IMR-90 (cell line): ENCODE results near the gene ENPP3. TPM values are rescaled to one million over a fixed set of nuclear protein-coding genes. Genes with fewer than 3 reads are reported as not detected.

Source experiments
- ATAC-seq: fragments of 200-7000 bp; cut with Tn5 transposase; 2 replicates; pipeline ENCODE4 v1.9.1; 2020; ENCODE audit warnings: low read depth, mild to moderate bottlenecking, moderate library complexity
- BruUV-seq: library from RNA; stranded (reverse); fragments of 400-500 nt; replicated peaks from 2 replicates; lab custom pipeline; 2021; lab: Mats Ljungman, UMichigan
- CTCF ChIA-PET: fragments of 300-600 bp; formaldehyde crosslinking; extraction: SDS; loops from one replicate; lab custom pipeline; 2021; ENCODE audit warnings: antibody characterized with exemption; lab: Yijun Ruan, JAX
- POLR2A ChIA-PET: fragments of 300-600 bp; sonication (Branson Sonifier 250); formaldehyde crosslinking; loops from one replicate; lab custom pipeline; 2022; ENCODE audit warnings: antibody characterized with exemption; ENCODE audit not compliant: unreplicated experiment; lab: Charles Lee
- DNase-seq: peaks from one replicate; pipeline ENCODE4 v3.0.0; 2013
- H2AFZ ChIP-seq: replicated peaks from 2 replicates; pipeline ENCODE3; 2013; ENCODE audit warnings: low read length, mild to moderate bottlenecking; ENCODE audit not compliant: poor library complexity
- H2AK5ac ChIP-seq: 2 replicates; pipeline ENCODE4 v1.6.1; 2013; ENCODE audit warnings: low read depth, low read length, inconsistent platforms
- H2AK9ac ChIP-seq: replicated peaks from 2 replicates; pipeline ENCODE3; 2013; ENCODE audit warnings: mild to moderate bottlenecking, low read depth, low read length, moderate library complexity; ENCODE audit not compliant: poor library complexity
- H2BK120ac ChIP-seq: 2 replicates; pipeline ENCODE4 v1.6.1; 2013; ENCODE audit warnings: low read depth, low read length, inconsistent platforms
- H2BK15ac ChIP-seq: 3 replicates; pipeline ENCODE4 v1.6.1; 2013; ENCODE audit warnings: low read depth, low read length, inconsistent platforms
- H2BK20ac ChIP-seq: 2 replicates; pipeline ENCODE4 v1.6.1; 2013; ENCODE audit warnings: low read depth, mild to moderate bottlenecking, inconsistent platforms, low read length, moderate library complexity
- H2BK5ac ChIP-seq: 2 replicates; pipeline ENCODE4 v1.6.1; 2013; ENCODE audit warnings: mild to moderate bottlenecking, low read depth, low read length, inconsistent platforms; ENCODE audit not compliant: poor library complexity, severe bottlenecking
- H3K14ac ChIP-seq: replicated peaks from 2 replicates; pipeline ENCODE4 v1.6.1; 2013; ENCODE audit warnings: low read depth, low read length, inconsistent platforms
- H3K18ac ChIP-seq: 2 replicates; pipeline ENCODE4 v1.6.1; 2013; ENCODE audit warnings: low read depth, low read length, control low read depth
- H3K23ac ChIP-seq: 2 replicates; pipeline ENCODE4 v1.6.1; 2013; ENCODE audit warnings: low read depth, low read length, inconsistent platforms
- H3K27ac ChIP-seq: 2 replicates; pipeline ENCODE4 v1.5.1; 2013; ENCODE audit warnings: mild to moderate bottlenecking, control low read depth, low read length; ENCODE audit not compliant: insufficient read depth
- H3K27me3 ChIP-seq: 2 replicates; pipeline ENCODE4 v1.6.1; 2013; ENCODE audit warnings: low read length; ENCODE audit not compliant: control insufficient read depth, insufficient read depth
- H3K36me3 ChIP-seq: 2 replicates; pipeline ENCODE4 v1.6.1; 2013; ENCODE audit warnings: low read length, mixed read lengths; ENCODE audit not compliant: control insufficient read depth, insufficient read depth
- H3K4ac ChIP-seq: 2 replicates; pipeline ENCODE4 v1.6.1; 2013; ENCODE audit warnings: low read depth, low read length, inconsistent platforms
- H3K4me1 ChIP-seq: 2 replicates; pipeline ENCODE4 v1.6.1; 2013; ENCODE audit warnings: low read length, mixed read lengths; ENCODE audit not compliant: control insufficient read depth, insufficient read depth
- H3K4me2 ChIP-seq: 2 replicates; pipeline ENCODE4 v1.6.1; 2013; ENCODE audit warnings: low read depth, mild to moderate bottlenecking, control low read depth, low read length, moderate library complexity
- H3K4me3 ChIP-seq: 2 replicates; pipeline ENCODE4 v1.5.1; 2013; ENCODE audit warnings: low read depth, mild to moderate bottlenecking, control low read depth, low read length, moderate library complexity; ENCODE audit not compliant: insufficient read depth
- H3K56ac ChIP-seq: 2 replicates; pipeline ENCODE4 v1.6.1; 2013; ENCODE audit warnings: low read length, inconsistent platforms; ENCODE audit not compliant: insufficient read depth; ENCODE audit errors: extremely low read depth
- H3K79me1 ChIP-seq, 2 experiments: 2 replicates each; pipeline ENCODE4 v1.6.1; 2013; ENCODE audit warnings: low read length in 2 of 2, inconsistent platforms in 1 of 2, low read depth in 1 of 2
- H3K9ac ChIP-seq: 2 replicates; pipeline ENCODE4 v1.6.1; 2013; ENCODE audit warnings: low read depth, low read length, control low read depth
- H3K9me1 ChIP-seq: 2 replicates; pipeline ENCODE4 v1.6.1; 2013; ENCODE audit warnings: low read length, inconsistent platforms; ENCODE audit not compliant: insufficient read depth
- H3K9me3 ChIP-seq: 2 replicates; pipeline ENCODE4 v1.6.1; 2013; ENCODE audit warnings: low read length; ENCODE audit not compliant: control insufficient read depth, insufficient read depth
- H4K20me1 ChIP-seq: 2 replicates; pipeline ENCODE4 v1.6.1; 2013; ENCODE audit warnings: low read length, inconsistent platforms; ENCODE audit not compliant: insufficient read depth
- H4K5ac ChIP-seq: 2 replicates; pipeline ENCODE4 v1.6.1; 2013; ENCODE audit warnings: mild to moderate bottlenecking, low read depth, low read length, control low read depth
- H4K8ac ChIP-seq, 2 experiments: 2 replicates each; pipeline ENCODE4 v1.6.1; 2013; ENCODE audit warnings: low read depth in 2 of 2, low read length in 2 of 2, control low read depth in 1 of 2, inconsistent platforms in 1 of 2
- H4K91ac ChIP-seq: 2 replicates; pipeline ENCODE4 v1.6.1; 2013; ENCODE audit warnings: low read depth, low read length, inconsistent platforms; ENCODE audit not compliant: insufficient read depth
- BHLHE40 ChIP-seq: fragments of 150-350 bp; IDR thresholded peaks from 2 replicates; pipeline ENCODE4 v1.6.1; 2016; ENCODE audit warnings: mild to moderate bottlenecking, low read depth, low read length
- CEBPB ChIP-seq: IDR thresholded peaks from 2 replicates; pipeline ENCODE4 v1.6.1; 2012; ENCODE audit warnings: low read depth, low read length, improper control_type of control experiment
- CTCF ChIP-seq: conservative IDR thresholded peaks from 2 replicates; pipeline ENCODE4 v1.5.1; 2012; ENCODE audit warnings: mild to moderate bottlenecking, low read depth, low read length, improper control_type of control experiment
- FOS ChIP-seq: fragments of 150-350 bp; IDR thresholded peaks from 2 replicates; pipeline ENCODE4 v1.6.1; 2016; ENCODE audit warnings: low read depth, low read length
- MAZ ChIP-seq: IDR thresholded peaks from 2 replicates; pipeline ENCODE4 v1.6.1; 2012; ENCODE audit warnings: low read depth, mild to moderate bottlenecking, low read length, improper control_type of control experiment, moderate library complexity, borderline replicate concordance
- POLR2A ChIP-seq: IDR thresholded peaks from 2 replicates; pipeline ENCODE4 v1.6.1; 2012; ENCODE audit warnings: mild to moderate bottlenecking, low read depth, low read length
- RCOR1 ChIP-seq: IDR thresholded peaks from 2 replicates; pipeline ENCODE4 v1.6.1; 2012; ENCODE audit warnings: mild to moderate bottlenecking, low read length, improper control_type of control experiment; ENCODE audit not compliant: insufficient replicate concordance
- WGBS, 2 experiments: methylation state at CpG; one replicate each; pipeline versions ENCODE4 v1.1.5 to v1.1.7; 2013; ENCODE audit warnings: missing lambda C conversion rate in 2 of 2; ENCODE audit not compliant: insufficient read length in 1 of 2; ENCODE audit errors: extremely low coverage in 2 of 2; 5-methylcytosine and 5-hydroxymethylcytosine counted together
- dilution Hi-C: fragments of 300-500 bp; cut with HindIII; formaldehyde crosslinking; loops from one replicate; pipeline ENCODE4 v1.14.3; 2018; ENCODE audit warnings: low sequenced_read_pairs; ENCODE audit not compliant: unreplicated experiment
- in situ Hi-C: fragments of 300-500 bp; cut with MboI; formaldehyde crosslinking; loops from 3 replicates; pipeline ENCODE4 v1.14.3; 2019; ENCODE audit warnings: low sequenced_read_pairs, inconsistent platforms, mixed read lengths
- intact Hi-C: fragments of 100-400 bp; cut with micrococcal nuclease; formaldehyde crosslinking; loops from 2 replicates; pipeline ENCODE4 v1.10.0; 2022
- polyA plus RNA-seq, 3 experiments: library from polyadenylated mRNA; depleted of rRNA; stranded (reverse); fragments of >200 nt; gene quantifications; 2 replicates each; pipeline ENCODE4 v1.2.3, GENCODE V29; 2012; ENCODE audit warnings: low replicate concordance in 1 of 3
- total RNA-seq: library from RNA; depleted of rRNA; stranded (reverse); fragments of >200 nt; gene quantifications from 2 replicates; pipeline ENCODE4 v1.2.3, GENCODE V29; 2012

The ENPP3 gene
- total and polyA plus RNA-seq, 2 of the 4 experiments (the other 2 are of a cell fraction), result under 0.01 to 0.05 TPM

GRCh38 chr6:131758920-131759319 is 121.8 kb downstream of the ENPP3 start:
- BruUV-seq, result no TSS peak
- dilution Hi-C loops, result no loop called here

More at GRCh38 chr6:131758920-131759319, 121.8 kb downstream of the ENPP3 start:
- Histone ChIP-seq H3K9me3 (no peaks in the 10 kb centered on the region), H2BK20ac (peak overlapping the region; percentile 27; the same call in 1 of the 2 replicates), H3K4me1 (peaks cover 11% of the 10 kb centered on the region; the same call in 1 of the 2 replicates), H3K4me3 (no peak overlapping the region), H2AFZ (no peak overlapping the region), H3K79me1 (no peaks in the 10 kb centered on the region), H3K23ac (no peak overlapping the region), H3K14ac (0 out of 2 replicates have a peak overlapping the region, but pooled peaks have one; percentile 15), H3K36me3 (no peaks in the 10 kb centered on the region), H3K27me3 (no peaks in the 10 kb centered on the region), H3K9ac (no peak overlapping the region), H2BK120ac (0 out of 2 replicates have a peak overlapping the region, but pooled peaks have one; percentile 12), H4K5ac (no peak overlapping the region), H3K27ac (no peak overlapping the region), H3K18ac (no peak overlapping the region; the same call in 1 of the 2 replicates), H4K91ac (no peak overlapping the region), H3K9me1 (no peaks in the 10 kb centered on the region; the same call in 1 of the 2 replicates), H3K4me2 (no peak overlapping the region), H2BK5ac (no peak overlapping the region), H3K56ac (no peak overlapping the region), H4K20me1 (no peaks in the 10 kb centered on the region), H2BK15ac (no peak overlapping the region), H3K4ac (no peak overlapping the region), H4K8ac (no peak overlapping the region), H2AK9ac (no peak overlapping the region), H2AK5ac (no peak overlapping the region)
- ChIA-PET CTCF (no interaction called here), POLR2A (no interaction called here)
- in situ Hi-C loops, result no loop called here
- no CpG with 5 or more reads among the region's 4 CpGs for WGBS, 2 experiments
- no peak for TF ChIP-seq RCOR1
- no peak for TF ChIP-seq POLR2A
- TF ChIP-seq MAZ, result no peak
- TF ChIP-seq CTCF, result no peak
- TF ChIP-seq BHLHE40, result no peak
- TF ChIP-seq FOS, result no peak
- TF ChIP-seq CEBPB, result no peak
- intact Hi-C loops, result no loop called here
- ATAC-seq (no peak), DNase-seq (no peak)
